Measurements from ENCODE around the gene MYLK.

The MYLK gene

GRCh38 chr3:123642182-123642956 is 241.8 kb downstream of the MYLK start:
- H3K4me3 ChIP-seq (ENCODE audit: low read depth, low read length) = no peak overlapping the region
- DNase-seq (ENCODE audit: low read depth) = peak; percentile 67

GRCh38 chr3:123641505-123641904 is 242.6 kb downstream of the MYLK start:
- DNase-seq (ENCODE audit: low read depth) = no peak
- no peak overlapping the region for H3K4me3 ChIP-seq (ENCODE audit: low read depth, low read length)

- DNase-seq (ENCODE audit: low read depth) = no peak
- H3K4me3 ChIP-seq (ENCODE audit: low read depth, low read length) = no peak overlapping the region
Observed at GRCh38 chr3:123640740-123641462, 243.2 kb downstream of the MYLK start.

- DNase-seq (ENCODE audit: low read depth) = no peak
- H3K4me3 ChIP-seq (ENCODE audit: low read depth, low read length) = no peak overlapping the region
Observed at GRCh38 chr3:123640311-123640710, 243.8 kb downstream of the MYLK start.

- no peak for DNase-seq (ENCODE audit: low read depth)
- no peak overlapping the region for H3K4me3 ChIP-seq (ENCODE audit: low read depth, low read length)
Observed at GRCh38 chr3:123638936-123639689, 245.0 kb downstream of the MYLK start.

- DNase-seq (ENCODE audit: low read depth) = no peak
- H3K4me3 ChIP-seq (ENCODE audit: low read depth, low read length) = no peak overlapping the region
Observed at GRCh38 chr3:123637841-123638240, 246.3 kb downstream of the MYLK start.

GRCh38 chr3:123637131-123637530 is 247.0 kb downstream of the MYLK start:
- no peak for DNase-seq (ENCODE audit: low read depth)
- H3K4me3 ChIP-seq (ENCODE audit: low read depth, low read length) = no peak overlapping the region

- no peak for DNase-seq (ENCODE audit: low read depth)
- no peak overlapping the region for H3K4me3 ChIP-seq (ENCODE audit: low read depth, low read length)
Observed at GRCh38 chr3:123636431-123636841, 247.7 kb downstream of the MYLK start.

GRCh38 chr3:123635717-123636116 is 248.4 kb downstream of the MYLK start:
- no peak for DNase-seq (ENCODE audit: low read depth)
- no peak overlapping the region for H3K4me3 ChIP-seq (ENCODE audit: low read depth, low read length)

- H3K4me3 ChIP-seq (ENCODE audit: low read depth, low read length) = no peak overlapping the region
- no peak for DNase-seq (ENCODE audit: low read depth)
Observed at GRCh38 chr3:123635217-123635616, 248.9 kb downstream of the MYLK start.

GRCh38 chr3:123634149-123635051 is 249.7 kb downstream of the MYLK start:
- no peak overlapping the region for H3K4me3 ChIP-seq (ENCODE audit: low read depth, low read length)
- no peak for DNase-seq (ENCODE audit: low read depth)

- DNase-seq (ENCODE audit: low read depth) = peak; percentile 52
- no peak overlapping the region for H3K4me3 ChIP-seq (ENCODE audit: low read depth, low read length)
Observed at GRCh38 chr3:123633530-123633929, 250.6 kb downstream of the MYLK start.

GRCh38 chr3:123632161-123632655 is 251.9 kb downstream of the MYLK start:
- H3K4me3 ChIP-seq (ENCODE audit: low read depth, low read length) = no peak overlapping the region
- DNase-seq (ENCODE audit: low read depth) = no peak

- no peak for DNase-seq (ENCODE audit: low read depth)
- no peak overlapping the region for H3K4me3 ChIP-seq (ENCODE audit: low read depth, low read length)
Observed at GRCh38 chr3:123629747-123630047, 254.4 kb downstream of the MYLK start.

- DNase-seq (ENCODE audit: low read depth) = no peak
- no peak overlapping the region for H3K4me3 ChIP-seq (ENCODE audit: low read depth, low read length)
Observed at GRCh38 chr3:123628996-123629746, 255.0 kb downstream of the MYLK start.

GRCh38 chr3:123627673-123628670 is 256.2 kb downstream of the MYLK start:
- H3K4me3 ChIP-seq (ENCODE audit: low read depth, low read length) = no peak overlapping the region
- no peak for DNase-seq (ENCODE audit: low read depth)

GRCh38 chr3:123626881-123627280 is 257.3 kb downstream of the MYLK start:
- H3K4me3 ChIP-seq (ENCODE audit: low read depth, low read length) = no peak overlapping the region
- DNase-seq (ENCODE audit: low read depth) = no peak
